Measurements from ENCODE around the gene PANK2.
"Not testable (repeated sequence)": the region's sequence is repeated elsewhere in the genome, so short reads cannot be mapped to it uniquely, and the experiment has no call there.

The PANK2 gene

DNA sequence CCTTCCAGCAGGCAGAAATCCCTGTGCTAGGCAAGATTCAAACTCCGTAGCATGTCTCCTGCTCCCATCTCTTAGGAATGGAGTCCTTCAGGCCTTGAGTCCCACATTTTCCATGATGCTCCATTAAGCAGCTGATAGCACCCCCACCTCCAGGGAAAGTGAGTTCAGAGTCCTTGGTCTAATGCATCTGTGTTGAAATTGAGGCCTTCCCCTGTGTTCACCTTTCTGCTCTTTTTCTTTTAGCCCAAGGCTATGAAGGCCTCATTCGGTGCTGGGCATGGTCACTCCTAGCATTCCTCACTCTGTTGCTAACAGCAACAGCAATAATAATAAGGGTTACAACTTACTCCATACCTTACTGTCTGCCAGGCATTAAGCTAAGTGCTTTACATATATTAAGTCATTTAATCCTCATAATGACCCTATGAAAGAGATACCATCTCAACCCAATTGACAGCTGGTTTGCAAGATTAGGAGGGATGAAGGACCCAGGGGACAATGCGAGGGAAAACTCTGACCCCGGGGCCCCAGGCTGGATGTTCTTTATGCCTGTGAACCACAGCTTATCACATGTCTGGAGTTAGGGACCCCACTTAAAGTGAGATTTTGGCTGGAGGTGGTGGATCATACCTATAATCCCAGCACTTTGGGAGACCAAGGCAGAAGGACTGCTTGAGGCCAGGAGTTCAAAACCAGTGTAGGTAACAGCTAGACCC lies 17.5 kb upstream of the PANK2 start:
- H3K27ac ChIP-seq = no peak overlapping the region
- TF ChIP-seq, protein P1, sequence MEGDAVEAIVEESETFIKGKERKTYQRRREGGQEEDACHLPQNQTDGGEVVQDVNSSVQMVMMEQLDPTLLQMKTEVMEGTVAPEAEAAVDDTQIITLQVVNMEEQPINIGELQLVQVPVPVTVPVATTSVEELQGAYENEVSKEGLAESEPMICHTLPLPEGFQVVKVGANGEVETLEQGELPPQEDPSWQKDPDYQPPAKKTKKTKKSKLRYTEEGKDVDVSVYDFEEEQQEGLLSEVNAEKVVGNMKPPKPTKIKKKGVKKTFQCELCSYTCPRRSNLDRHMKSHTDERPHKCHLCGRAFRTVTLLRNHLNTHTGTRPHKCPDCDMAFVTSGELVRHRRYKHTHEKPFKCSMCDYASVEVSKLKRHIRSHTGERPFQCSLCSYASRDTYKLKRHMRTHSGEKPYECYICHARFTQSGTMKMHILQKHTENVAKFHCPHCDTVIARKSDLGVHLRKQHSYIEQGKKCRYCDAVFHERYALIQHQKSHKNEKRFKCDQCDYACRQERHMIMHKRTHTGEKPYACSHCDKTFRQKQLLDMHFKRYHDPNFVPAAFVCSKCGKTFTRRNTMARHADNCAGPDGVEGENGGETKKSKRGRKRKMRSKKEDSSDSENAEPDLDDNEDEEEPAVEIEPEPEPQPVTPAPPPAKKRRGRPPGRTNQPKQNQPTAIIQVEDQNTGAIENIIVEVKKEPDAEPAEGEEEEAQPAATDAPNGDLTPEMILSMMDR (conservative IDR thresholded peaks at IDR 0.05) = no peak
- TF ChIP-seq ZFX (IDR thresholded peaks at IDR 0.05) = no peak

DNA sequence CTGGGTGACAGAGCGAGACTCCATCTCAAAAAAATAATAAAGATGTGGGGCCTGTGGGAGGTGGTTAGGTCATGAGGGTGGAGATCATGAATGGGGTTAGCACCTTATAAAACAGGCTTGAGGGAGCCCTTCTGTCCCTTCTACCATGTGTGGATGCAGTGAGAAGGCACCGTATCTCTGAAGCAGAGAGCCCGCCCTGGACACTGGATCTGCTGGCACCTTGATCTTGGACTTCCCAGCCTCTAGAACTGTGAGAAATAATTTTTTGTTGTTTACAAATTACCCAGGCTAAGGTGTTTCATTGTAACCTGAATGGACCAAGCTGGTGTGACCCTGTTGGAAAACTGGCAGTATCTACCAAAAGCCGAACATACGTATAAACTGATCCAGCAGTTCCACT lies 15.7 kb upstream of the PANK2 start:
- TF ChIP-seq ZFX (IDR thresholded peaks at IDR 0.05) = no peak
- TF ChIP-seq, protein P1 (conservative IDR thresholded peaks at IDR 0.05) = no peak
- H3K27ac ChIP-seq = no peak overlapping the region

DNA sequence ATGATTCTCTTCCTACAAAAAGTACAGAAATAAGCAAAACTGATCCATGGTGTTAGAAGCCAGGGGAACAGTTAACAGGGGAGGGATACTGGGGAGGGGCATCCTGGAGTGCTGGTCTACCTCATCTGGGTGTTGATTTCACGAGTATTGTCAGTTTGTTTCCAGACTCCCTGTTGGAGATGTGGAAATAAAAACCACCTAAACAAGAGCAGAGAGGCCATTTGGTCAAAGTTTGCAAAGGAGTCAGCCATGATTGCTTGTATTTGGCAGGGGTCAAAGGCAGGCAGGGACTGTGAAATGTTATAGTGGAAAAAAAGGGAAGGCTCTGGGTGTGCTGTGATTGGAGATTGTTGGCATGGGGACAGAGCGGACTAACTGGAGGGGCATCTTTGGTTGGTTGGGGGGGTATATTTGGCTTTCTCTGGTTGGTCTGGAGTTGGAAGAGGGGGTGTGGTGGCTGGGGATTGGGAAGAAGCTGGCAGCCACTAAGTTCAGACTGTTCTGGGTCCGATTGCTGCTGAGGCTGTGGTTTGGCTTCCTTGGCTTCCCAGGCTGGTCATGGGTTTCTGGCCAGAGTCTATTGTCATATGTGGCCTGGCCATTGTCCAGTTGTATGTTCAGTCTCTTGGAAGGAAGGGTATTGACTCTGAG lies 14.9 kb upstream of the PANK2 start:
- no peak for TF ChIP-seq ZFX (IDR thresholded peaks at IDR 0.05)
- TF ChIP-seq, protein P1 (conservative IDR thresholded peaks at IDR 0.05) = no peak
- H3K27ac ChIP-seq = no peak overlapping the region

DNA sequence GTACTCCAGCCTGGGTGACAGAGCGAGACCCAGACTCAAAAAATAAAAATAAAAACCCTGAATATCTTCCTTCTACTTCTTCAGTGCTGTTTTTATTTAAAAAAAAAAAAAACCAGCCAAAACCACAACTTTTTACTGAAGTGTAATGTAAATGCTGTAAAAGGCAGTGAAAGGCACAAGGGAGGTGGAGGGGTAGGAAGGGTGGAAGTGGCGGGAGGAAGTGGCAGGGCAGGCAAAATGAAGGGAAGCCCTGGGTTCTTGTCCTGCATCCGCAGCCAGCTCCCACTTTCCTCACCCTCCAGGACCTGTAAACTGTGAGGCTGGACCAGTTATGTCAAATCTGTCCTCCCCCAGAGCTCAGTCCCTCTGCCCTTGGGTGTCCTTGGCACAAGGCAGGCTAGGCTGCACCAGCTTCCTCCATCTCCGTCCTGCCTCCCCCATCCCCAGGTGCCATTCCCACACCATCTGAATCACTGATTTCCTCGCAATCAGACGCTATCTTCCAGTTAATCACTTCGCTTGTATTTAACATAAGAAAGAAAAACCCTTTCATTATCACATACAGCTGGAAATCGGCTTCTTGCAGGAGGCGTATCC lies 13.7 kb upstream of the PANK2 start:
- TF ChIP-seq, protein P1 (conservative IDR thresholded peaks at IDR 0.05) = no peak
- TF ChIP-seq ZFX (IDR thresholded peaks at IDR 0.05) = no peak
- no peak overlapping the region for H3K27ac ChIP-seq

- no peak for TF ChIP-seq ZFX (IDR thresholded peaks at IDR 0.05)
- TF ChIP-seq, protein P1 (conservative IDR thresholded peaks at IDR 0.05) = no peak
- H3K27ac ChIP-seq = no peak overlapping the region
These were observed 13.2 kb upstream of the PANK2 start for GRCh38 chr20:3876000-3876399.

DNA sequence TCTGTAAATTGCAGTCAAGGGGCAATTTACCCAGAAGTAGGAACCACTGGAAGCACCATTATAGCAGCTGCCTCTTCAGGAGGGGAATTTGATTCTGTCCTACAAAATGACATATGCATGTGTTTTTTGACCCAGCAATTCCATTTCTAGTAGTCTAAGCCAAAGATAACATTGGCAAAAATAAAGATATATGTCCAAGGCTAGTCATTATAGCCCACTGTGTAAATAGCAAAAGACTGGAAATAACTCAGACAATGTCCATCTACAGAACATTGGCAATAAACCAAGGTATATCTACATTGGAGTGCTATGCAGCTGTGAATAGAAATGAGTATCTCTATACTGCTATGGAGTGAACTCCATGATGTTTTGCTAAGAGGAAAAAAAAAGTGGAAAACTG lies 12.5 kb upstream of the PANK2 start:
- TF ChIP-seq, protein P1 (conservative IDR thresholded peaks at IDR 0.05) = no peak
- no peak for TF ChIP-seq ZFX (IDR thresholded peaks at IDR 0.05)

DNA sequence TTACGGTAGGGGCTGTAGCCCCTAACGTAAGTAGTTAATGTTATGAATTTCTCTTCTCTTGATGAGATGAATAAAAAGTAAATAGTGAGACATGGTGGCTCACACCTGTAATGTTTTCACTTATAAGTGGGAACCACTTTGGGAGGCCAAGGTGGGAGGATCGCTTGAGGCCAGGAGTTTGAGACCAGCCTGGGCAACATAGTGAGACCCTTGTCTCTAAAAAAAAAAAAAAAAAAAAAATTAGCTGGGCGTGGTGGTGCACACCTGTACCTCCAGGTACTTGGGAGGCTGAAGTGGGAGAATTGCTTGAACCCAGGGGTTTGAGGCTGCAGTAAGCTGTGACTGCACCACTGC lies 10.3 kb upstream of the PANK2 start:
- not testable (repeated sequence) for H3K27ac ChIP-seq

More for the DNA sequence above, 12.5 kb upstream of the PANK2 start:
- H3K27ac ChIP-seq = no peak overlapping the region
